Measurements from ENCODE around the gene PANK4. TPM values are rescaled to one million over a fixed set of nuclear protein-coding genes. Genes with fewer than 3 reads are reported as not detected.

PANK4 gene
- total and polyA plus RNA-seq, 2 of the 8 experiments (the other 6 are each of a cell fraction or from before 2014, with no cell fraction given), result 20.1 to 29.7 TPM

DNA sequence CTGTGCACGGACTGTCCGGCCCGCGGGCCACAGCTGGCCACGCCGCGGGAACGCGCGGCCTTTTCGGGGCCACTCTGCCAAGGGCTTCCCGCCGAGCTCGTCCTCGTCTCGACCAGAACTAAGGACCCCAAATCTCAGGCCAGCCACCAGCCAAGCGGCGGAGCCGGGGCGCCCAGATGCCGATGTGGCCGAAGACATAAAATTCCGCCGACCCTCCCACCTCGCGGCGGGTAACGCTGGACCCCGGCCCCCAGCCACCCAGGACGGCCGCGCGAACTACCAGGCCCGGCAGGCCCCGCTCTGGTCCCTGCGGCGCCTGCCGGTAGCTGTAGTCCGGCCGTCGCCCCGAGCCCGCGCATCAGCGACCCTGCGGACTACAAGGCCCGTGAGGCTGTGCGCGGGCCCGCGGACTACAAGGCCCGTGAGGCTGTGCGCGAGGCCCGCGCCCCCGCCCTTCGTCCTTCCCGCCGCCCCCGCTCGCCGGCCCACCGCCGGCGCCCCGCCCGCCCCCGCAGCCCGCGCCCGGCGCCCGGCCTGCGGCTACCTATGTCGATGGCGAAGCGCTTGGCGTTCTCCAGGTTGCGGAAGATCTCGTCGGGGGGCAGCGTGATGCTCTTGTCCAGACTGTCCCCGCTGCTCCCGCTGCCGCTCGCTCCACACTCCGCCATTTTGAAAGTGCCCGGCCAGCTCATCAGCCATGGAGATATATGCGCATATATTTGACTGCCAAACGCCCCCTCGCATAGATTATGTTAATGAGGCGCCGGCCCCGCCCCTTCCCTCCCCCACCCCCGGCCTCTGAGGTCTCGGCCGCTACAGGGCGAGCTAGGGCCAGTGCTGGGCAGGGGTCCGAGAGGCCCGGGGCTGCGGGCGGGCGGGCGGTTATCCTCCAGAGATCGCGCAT lies at the start of gene PANK4 (continued):
- TF ChIP-seq TAF1 (IDR thresholded peaks at IDR 0.05; ENCODE audit: low read depth, low read length), result peak; percentile 92
- TF ChIP-seq TBP (IDR thresholded peaks at IDR 0.05; ENCODE audit: low read depth, low read length), result peak; percentile 59; the same call in 1 of the 2 replicates
- no peak for TF ChIP-seq SP4 (IDR thresholded peaks at IDR 0.05; ENCODE audit: low read length)
- peak; percentile 54; the same call in 1 of the 2 replicates for TF ChIP-seq KDM5A (IDR thresholded peaks at IDR 0.05; ENCODE audit: low read length)
- TF ChIP-seq SIX5 (IDR thresholded peaks at IDR 0.05; ENCODE audit: low read depth, low read length), result peak; percentile 99
- TF ChIP-seq CHD1 (IDR thresholded peaks at IDR 0.05; ENCODE audit: low read depth, low read length), result no peak
- TF ChIP-seq HDAC2 (IDR thresholded peaks at IDR 0.05; ENCODE audit: borderline replicate concordance in 1 of 2, low read depth in 2 of 2, low read length in 2 of 2), result 0 out of 4 replicates have a peak, but pooled peaks of 1 of the 2 experiments have one; percentile 20
- TF ChIP-seq MAFK (IDR thresholded peaks at IDR 0.05; ENCODE audit: low read depth, low read length), result no peak
- peak; percentile 70 for TF ChIP-seq CREB1 (IDR thresholded peaks at IDR 0.05)
- TF ChIP-seq SIN3A (conservative IDR thresholded peaks at IDR 0.05 in 1 of 2, IDR thresholded peaks at IDR 0.05 in 1 of 2; ENCODE audit: low read depth in 1 of 2, low read length in 2 of 2), result peak in 1 of 2 experiments; percentile 19; a peak in 1 of 4 replicates
- peak; percentile 54 for TF ChIP-seq ASH2L (IDR thresholded peaks at IDR 0.05; ENCODE audit: low read length)
- TF ChIP-seq, protein P1, sequence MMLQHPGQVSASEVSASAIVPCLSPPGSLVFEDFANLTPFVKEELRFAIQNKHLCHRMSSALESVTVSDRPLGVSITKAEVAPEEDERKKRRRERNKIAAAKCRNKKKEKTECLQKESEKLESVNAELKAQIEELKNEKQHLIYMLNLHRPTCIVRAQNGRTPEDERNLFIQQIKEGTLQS (IDR thresholded peaks at IDR 0.05; ENCODE audit: insufficient read depth, low read depth, low read length), result peak; percentile 69; the same call in 1 of the 2 replicates
- TF ChIP-seq, protein P2, sequence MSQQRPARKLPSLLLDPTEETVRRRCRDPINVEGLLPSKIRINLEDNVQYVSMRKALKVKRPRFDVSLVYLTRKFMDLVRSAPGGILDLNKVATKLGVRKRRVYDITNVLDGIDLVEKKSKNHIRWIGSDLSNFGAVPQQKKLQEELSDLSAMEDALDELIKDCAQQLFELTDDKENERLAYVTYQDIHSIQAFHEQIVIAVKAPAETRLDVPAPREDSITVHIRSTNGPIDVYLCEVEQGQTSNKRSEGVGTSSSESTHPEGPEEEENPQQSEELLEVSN (IDR thresholded peaks at IDR 0.05), result no peak
- peak in 1 of 2 experiments; percentile 88; a peak in 2 of 3 replicates for TF ChIP-seq POLR2A (IDR thresholded peaks at IDR 0.05; ENCODE audit: control extremely low read depth in 1 of 2, low read depth in 2 of 2, low read length in 2 of 2)
- TF ChIP-seq EGR1 (IDR thresholded peaks at IDR 0.05; ENCODE audit: borderline replicate concordance, low read depth, low read length), result no peak
- TF ChIP-seq TAF7 (optimal IDR thresholded peaks at IDR 0.05; ENCODE audit: borderline replicate concordance, low read depth, low read length), result peak; percentile 53
- no peak for TF ChIP-seq EZH2 (IDR thresholded peaks at IDR 0.05; ENCODE audit: low read depth, low read length, severe bottlenecking)
- TF ChIP-seq PHF8 (conservative IDR thresholded peaks at IDR 0.05; ENCODE audit: low read depth, low read length), result peak; percentile 88
- TF ChIP-seq GTF2F1 (IDR thresholded peaks at IDR 0.05; ENCODE audit: borderline replicate concordance, low read depth, low read length), result no peak
- TF ChIP-seq SAP30 (IDR thresholded peaks at IDR 0.05; ENCODE audit: insufficient read depth, insufficient replicate concordance, low read length), result no peak
- TF ChIP-seq ZNF274 (IDR thresholded peaks at IDR 0.05; ENCODE audit: borderline replicate concordance, extremely low read depth, low read length), result no peak

Data from H1 (cell line).